ENCODE data around the gene ARFIP1.

The ARFIP1 gene

DNA sequence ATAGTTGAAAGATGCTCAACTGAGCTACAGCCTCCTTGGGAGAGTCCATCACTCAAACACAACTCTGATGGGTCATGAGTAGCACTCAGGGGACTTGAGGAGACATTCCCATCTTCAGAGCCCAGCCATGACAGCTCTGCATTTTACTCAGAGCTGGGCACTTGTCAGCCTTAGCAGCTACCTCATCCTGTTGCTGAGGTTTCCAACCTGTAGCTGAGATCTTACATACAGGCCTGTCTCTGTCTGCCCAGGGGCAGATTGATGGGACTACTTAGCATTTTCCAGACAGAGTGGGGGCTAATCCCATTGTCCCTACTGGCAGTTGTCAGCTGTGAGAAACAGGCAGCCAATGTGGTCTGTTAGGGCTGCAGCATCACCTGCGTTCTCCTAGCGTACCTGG is 159.9 kb downstream of the ARFIP1 start:
- no peak for DNase-seq (ENCODE audit: low read depth)

DNA sequence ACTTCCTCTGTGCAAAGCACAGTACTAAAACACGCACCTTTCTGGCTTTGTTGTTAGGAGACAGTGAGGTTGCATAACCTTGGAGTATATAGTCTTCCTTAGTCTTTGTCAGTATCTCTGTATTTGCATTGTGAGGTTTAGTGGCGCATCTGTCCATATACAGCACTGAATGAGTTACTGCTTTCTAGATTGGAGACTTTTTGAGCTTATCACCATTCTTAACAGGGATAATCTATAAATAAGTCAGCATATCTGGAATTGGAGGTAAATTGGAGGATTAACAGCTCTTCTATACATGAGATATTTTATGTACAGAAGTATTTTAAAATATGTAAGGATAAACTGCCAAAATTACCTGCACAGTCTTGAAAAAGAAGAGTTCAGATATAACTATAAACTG is 160.7 kb downstream of the ARFIP1 start:
- no peak for DNase-seq (ENCODE audit: low read depth)

DNA sequence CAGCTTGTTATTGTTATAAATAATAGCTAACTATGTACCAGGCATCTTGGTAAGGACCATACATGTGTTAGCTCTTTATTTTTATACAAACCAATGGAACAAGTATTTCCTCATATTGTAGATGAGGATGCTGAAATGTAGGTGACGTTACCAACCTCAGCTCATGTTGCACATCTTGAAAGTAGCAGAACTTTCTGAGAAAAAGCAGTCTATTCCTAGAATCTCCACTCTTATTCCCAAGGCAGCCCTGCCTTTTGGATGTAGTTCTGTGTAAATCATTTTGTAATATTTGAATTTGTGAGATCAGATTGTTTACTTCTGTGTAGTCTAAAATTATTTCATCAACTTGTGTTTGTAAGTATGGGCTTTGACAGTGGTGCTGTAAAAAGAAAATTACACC is 161.7 kb downstream of the ARFIP1 start:
- DNase-seq (ENCODE audit: low read depth): no peak

DNA sequence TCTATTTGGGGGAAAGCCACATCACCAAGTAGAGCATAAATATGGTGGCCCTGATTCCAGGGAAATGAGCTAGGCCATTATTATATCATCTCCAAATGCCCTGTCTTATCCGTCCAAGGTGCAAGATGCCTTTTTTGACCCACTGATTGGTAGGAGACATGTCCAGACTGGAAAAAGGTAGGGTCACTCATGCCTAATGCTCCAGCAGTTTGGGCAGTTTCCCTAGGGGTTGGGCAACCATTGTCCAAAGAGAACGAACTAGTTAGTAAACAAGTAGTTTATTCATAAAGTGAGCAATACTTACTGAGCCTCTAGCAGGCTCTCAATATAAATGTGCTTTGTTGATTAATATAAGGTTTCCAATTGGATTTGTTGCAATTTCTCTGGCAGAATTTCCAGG is 162.6 kb downstream of the ARFIP1 start:
- no peak for DNase-seq (ENCODE audit: low read depth)

DNA sequence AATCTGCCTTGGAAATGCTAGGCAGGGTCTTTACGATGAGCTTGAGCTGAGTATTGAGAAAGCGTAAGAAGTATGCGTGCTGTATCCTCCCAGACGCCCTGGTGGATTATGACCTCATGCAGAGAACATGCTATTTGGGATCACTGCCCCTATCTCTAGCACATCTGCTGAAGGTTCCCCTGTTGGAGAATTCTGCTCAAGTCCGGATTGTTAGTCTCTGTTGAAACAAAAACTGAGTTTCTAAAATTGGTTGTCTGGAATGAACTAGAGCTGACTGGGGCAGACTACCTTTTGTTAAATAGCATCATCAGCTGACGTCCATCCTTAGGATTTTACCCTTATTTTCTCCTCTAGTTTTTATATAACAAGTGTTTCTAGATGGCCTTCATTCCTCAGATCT is 163.9 kb downstream of the ARFIP1 start:
- peak; percentile 55 for DNase-seq (ENCODE audit: low read depth)

DNA sequence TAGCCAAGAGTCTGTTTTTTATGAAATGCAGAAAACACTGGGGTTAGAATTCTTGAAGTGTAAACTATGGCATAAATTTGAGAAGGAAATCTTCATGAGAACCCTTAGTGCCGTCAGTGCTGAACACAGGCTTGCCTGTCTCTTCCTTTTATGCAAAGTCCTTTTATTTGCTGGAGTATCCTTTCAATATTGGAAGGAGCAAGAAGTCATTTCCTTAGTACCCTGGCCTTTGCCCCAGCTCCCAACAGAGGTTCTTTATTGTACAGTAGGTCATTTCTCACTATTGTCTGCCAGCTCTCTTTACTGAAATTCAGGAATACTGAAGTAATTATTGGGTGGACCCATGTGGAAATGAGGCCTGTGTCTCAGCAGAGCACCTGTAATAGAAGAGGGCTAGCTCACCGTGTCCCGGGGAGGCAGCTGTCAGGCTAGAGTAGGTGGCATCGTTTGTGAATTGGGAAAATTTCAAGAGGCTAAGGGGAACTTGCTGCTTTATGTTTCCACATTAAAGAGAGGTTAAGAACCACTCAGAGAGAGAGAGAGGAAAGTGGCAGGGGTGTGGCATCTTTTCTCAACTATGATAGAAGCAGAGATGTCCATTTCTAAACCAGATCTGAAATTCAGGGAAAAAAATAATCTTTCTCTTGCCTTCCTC is 165.0 kb downstream of the ARFIP1 start:
- DNase-seq (ENCODE audit: low read depth): no peak

DNA sequence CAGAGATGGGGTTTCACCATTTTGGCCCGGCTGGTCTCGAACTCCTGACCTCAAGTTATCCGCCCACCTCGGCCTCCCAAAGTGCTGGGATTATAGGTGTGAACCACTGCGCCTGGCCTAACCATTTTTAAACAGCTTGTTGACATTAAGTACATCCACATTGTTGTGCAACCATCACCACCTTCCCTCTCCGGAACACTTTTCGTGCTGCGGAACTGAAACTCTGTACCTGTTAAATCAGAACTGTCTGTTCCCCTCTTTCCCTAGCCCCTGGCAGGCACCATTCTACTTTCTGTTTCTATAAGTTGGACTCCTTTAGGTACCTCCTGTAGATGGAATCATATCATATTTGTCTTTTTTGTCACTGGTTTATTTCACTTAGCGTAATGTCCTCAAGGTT is 165.9 kb downstream of the ARFIP1 start:
- DNase-seq (ENCODE audit: low read depth): no peak

DNA sequence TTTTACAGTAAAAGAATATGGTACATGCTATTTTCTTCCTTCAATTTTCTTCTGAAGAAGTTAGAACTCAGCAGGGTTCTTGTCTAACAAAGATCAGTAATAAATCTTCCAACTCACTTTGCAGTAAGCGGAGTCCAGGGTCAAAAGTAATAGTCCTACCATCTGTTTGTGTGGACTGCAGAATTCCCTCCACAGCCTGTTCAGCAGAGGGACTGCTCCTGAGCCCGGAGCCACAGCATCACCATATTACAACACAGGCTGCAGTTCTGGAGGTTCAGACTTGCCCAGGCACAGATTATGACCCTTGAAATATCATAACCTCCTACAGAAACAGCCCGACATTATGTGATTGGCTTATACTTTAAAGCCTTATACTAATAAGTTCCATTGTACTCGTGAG is 166.7 kb downstream of the ARFIP1 start:
- no peak for DNase-seq (ENCODE audit: low read depth)

DNA sequence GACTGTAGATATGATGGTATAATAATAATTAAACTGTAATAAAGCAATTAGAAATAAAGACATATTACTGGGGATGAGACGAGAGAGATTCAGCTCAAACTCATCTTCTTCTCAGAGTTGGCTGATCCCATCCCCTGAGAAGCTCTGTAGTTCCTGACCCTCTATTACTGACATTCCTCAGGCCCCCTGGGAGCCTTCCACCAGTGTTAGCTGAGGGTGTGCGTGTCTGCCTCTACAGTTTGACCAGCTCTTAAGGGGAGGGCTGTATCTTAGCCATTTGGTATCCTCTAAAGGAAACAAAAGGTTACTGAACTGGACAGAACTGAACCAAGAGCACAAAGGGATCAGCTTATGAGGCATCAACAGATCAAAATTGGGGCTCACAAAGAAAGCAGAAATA is 167.6 kb downstream of the ARFIP1 start:
- no peak for DNase-seq (ENCODE audit: low read depth)

DNA sequence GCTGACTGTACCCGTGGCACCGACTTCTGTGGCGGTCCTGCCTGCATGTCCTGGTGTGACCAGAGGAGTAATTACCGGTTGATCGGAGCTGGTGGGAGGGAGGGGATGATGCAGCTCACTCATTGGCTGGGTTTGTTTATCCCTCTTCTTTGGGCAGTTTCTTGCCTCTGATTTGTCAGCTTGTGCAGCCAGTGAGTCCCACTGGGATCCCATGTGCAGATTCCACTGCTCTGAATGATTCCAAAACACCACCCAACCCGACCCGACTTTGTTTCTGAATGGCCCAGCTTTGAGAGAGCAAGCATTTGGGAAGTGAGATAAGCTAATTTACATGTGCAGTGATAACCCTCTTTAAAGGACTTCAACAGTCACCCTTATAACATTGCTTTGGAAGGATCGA is 170.2 kb downstream of the ARFIP1 start:
- no peak for DNase-seq (ENCODE audit: low read depth)

DNA sequence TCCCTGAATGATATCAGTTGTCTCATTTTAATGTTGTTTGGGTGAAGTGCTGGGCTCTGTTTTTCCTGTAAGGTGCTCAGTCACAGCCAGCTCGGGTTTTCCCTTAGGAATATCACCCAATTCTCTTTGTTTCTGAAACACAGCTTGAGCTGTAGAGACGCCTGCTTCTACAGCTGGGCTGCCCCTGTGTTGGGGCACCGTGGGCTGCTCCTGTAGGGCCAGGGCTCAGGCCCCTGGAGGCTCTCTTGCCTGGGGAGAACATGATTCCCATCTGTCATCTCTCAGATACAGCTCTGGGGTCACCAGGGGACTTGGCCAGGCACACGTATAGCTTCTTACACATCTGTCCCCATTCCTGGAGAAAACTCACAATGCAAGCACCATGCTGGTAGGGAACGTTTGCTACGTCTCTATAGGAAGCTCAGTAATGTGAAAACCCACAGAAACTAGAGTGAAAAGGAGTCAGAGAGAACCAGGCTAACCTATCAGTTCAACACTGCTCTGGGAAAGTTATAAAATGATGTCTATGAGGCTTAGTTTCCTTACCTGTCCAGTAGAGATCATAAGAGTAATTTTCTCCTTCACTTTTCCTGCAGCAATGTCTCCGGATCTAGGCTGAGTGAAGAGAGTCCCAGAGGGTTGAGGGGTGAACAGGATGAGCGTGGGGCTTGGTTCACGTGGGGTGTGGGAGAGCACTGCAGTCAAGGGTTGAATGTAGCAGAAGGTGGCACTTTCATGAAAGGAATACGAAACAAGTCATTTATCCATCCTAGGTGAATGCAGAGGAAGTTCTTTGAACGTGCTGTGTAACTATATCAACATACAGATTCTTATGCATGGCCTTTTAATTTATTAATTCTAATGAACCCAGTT is 170.9 kb downstream of the ARFIP1 start:
- DNase-seq (ENCODE audit: low read depth): no peak

DNA sequence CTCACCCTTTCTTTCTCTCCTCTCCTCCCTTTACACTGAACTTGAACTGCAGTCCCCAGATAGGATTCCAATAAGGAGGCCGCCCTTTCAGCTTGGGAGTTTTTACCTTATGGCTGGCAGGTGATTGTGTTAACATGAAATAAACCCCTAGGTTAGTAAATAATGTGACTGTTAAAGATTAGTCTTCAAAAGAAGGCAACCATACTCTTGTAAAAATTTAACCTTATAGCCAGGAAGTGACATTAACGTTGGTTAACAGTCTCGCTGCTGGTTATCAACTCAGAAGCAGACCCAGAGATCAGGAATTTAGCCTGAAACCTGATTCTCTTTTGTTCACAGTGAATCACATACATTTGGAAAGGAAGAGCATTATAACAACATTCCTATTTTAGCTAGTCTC is 171.6 kb downstream of the ARFIP1 start:
- no peak for DNase-seq (ENCODE audit: low read depth)

DNA sequence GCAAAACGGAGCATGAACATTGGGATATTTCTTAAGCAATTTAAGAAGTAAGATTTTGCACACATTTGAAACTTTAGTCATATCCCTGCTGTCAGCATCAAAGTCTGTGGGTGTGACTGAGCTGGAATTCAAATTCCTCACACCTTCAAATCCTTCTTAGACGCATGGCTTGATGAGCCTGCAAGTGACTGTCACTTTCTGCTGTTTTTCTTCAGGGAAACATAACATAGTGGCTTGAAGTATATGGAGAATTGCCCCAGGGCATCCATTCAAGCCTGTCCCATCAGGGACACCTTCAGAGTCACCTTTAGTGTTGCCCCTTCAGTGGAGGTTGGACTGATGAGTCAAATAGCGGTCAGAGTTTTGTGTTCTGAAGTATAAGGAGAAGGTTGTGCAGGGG is 173.8 kb downstream of the ARFIP1 start:
- DNase-seq (ENCODE audit: low read depth): no peak

DNA sequence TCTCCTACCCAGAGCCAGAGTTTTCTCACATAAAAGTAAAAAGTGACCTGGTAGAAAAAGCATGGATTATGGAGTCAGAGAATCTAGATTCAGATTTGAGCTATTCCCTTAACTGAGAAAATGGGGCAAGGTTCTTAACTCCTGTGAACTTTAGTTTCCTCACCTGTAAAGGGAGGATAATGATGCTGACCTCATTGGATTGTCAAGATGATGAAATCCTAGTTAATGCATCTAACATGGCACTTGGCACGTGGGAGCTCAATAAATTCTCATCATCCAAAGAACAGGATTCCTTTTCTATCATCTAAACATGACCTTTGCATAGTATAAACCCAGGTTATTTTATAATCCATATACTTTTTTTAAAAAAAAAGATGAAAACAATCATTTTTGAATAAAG is 175.0 kb downstream of the ARFIP1 start:
- DNase-seq (ENCODE audit: low read depth): no peak

DNA sequence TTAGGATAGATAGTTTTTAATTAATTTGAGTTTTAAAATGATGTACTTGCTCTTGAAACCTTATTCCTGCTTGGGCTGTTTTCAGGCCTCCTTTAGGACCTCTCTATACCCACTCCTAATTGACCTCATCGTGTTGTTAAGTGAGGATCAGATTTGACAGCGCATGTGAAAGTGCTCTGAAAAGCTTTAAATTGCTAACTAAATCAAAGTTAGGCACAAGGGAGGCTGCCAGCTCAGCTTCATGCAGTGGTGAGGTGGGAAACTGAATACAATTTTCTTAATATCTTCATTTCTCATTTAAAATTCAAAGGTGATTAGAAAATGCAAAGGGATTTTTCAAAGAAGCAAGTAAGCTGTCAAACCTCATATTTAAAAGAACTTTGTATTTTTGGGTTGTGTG is 176.4 kb downstream of the ARFIP1 start:
- no peak for DNase-seq (ENCODE audit: low read depth)

DNA sequence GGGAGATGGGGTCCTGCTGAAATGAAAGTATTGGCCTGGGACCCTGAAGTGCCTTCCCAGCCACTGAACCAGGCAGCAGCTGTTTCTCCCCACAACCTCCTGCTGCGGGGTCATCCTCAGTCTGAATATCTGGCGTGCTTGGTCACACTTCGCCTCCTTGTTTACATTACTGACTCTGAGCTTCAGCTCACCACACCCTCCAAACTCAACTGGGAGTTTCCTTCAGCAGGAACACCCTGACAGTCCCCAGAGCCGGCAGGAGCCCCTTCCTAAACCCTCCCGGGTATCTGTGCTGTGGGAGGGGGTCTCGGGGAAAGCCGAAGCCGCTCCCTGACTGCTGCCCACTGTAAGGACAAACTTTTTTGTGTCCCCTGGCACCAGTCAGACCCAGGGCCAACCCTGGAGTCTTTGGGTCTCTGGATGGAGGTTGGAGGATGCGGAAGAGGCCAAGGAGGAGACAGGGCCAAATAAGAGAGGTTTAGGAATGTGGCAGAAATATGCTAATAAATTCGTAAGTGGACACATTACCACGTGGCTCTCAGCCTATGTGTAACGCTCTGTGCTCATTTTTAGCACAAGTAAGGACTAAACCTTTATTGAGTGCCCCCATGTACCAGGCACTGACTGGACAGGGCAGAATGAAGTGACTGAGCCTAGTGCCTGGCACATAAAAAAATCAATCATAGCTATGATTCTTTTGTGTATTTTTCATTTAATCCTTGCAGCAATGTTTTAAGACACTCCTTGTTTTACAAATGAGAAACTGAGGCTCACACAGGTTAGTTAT is 177.1 kb downstream of the ARFIP1 start:
- DNase-seq (ENCODE audit: low read depth): no peak

DNA sequence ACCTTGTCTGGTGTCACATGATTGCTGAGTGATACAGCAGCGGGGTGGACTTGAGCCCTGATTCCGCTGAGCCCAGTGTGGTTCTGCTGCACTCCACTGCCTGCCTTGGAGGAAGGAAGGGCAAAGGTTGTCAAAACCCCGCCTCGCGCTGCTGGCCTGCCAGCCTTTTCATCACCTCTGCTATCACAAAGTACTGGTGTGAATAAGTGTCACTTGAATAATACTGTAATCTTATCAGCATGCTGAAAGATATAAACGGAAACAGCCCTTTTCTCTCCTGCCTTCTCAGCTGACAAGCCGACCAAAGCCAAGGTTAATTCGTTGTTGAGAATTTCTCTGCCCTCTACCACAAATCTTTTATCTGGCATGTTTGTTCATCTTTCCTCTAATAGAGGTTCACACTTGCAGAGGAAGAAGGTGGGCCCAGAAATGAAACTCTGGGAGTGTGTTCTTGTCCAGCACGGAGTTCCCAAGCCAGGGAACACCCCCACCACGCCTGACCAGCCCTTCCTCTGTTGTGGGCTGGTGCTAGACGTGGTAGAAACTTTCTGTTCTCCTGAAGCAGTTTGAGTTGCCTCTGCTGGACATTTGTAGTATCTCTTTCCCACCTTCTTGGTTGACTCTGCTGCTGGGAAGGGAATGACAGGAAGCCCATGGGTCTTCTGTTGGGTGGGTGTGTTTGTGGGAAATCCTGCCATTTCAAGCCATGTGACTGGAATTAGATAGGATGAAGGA is 177.8 kb downstream of the ARFIP1 start:
- no peak for DNase-seq (ENCODE audit: low read depth)

DNA sequence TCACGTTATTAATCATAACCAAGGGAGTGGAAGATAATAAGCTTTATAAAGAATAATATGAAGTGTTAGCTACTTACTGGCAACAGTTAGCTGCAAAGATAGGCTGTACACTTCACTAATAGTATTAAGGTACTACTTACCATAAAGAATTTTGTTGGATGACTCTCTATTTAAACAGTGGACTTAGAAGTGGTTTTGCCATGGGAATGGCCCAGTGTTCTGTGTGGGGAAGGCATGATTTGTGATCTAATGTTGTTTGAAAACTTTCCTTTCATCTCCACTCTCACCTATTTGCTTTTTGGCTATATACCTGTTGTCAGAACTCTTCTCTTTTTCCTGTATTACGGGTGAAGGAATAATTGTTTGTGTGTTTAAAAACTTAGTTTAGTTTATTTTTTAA is 179.3 kb downstream of the ARFIP1 start:
- no peak for DNase-seq (ENCODE audit: low read depth)

DNA sequence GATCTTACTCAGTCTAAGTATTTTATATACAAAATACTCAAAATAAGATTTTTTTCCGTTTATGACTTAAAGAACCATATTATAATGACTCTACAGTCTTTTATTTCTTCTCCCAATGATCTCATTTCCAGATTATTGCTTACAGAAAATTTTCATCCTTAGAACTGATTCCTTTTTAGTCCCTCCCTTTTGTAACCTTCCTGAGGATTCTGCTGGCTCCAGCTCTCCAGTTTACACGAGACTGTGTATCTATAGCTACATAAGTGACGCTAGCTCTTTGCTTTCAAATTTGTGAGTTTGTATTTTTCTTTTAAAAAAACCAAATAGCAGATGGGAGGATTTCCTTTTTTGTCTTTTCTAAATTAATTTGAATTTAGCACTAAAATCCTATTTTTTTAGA is 180.3 kb downstream of the ARFIP1 start:
- no peak for DNase-seq (ENCODE audit: low read depth)

DNA sequence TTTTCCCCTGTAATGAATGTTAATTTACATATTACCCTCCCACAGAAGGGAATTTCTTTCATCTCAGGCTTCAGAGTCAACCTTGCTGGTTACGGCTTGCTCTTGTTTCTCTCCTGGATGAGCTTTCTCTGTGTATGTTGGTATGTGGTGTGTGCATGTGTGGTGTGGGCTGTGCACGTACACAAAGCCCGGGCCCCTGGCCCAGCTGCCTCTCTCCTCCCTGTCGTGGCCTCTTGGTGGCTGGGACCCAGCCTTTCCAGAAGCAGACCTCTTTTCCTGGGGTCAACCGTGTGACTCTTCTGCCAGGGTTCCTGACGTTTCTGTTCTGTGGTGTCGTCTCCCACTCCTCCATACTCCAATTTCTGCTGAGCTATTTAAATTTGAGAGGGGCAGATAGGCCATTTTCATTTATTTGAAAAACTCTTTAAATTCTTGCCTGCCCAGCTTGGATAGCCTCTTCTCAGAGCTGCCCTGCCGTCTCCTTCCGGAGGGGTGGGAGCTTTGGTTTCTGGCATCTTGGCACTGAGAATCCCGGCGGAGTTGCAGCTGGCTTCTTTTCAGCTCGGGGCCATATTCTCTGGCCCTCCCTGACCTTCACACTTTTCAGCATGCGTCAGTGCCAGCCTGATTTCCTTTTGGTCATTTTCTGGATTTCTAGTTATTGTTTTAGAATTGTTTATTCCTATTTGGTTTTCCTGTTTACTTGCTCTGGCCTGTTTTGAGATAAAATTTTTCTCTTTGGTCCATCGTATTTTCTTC is 181.4 kb downstream of the ARFIP1 start:
- no peak for DNase-seq (ENCODE audit: low read depth)

DNA sequence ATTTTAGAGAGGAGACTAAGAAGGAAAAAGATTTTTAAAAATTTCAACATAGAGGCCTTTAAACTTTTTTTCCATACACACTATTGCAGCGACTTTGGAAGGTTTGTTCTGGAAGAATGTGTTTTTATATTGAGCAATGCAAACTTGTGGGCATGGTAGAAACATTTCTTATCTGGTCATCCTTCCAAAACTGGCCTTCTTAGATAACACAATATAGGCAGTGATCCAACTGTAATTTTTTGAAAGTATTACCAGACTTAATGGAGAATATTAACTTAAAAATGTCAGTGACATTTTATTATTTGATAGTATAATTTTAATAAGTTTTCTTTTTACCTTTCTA is 182.0 kb downstream of the ARFIP1 start:
- DNase-seq (ENCODE audit: low read depth): no peak
